ENCODE results near the gene ENO2.
A peak's percentile ranks its signal among the peaks of the same experiment; 100 is the strongest.

ENO2 gene

DNA sequence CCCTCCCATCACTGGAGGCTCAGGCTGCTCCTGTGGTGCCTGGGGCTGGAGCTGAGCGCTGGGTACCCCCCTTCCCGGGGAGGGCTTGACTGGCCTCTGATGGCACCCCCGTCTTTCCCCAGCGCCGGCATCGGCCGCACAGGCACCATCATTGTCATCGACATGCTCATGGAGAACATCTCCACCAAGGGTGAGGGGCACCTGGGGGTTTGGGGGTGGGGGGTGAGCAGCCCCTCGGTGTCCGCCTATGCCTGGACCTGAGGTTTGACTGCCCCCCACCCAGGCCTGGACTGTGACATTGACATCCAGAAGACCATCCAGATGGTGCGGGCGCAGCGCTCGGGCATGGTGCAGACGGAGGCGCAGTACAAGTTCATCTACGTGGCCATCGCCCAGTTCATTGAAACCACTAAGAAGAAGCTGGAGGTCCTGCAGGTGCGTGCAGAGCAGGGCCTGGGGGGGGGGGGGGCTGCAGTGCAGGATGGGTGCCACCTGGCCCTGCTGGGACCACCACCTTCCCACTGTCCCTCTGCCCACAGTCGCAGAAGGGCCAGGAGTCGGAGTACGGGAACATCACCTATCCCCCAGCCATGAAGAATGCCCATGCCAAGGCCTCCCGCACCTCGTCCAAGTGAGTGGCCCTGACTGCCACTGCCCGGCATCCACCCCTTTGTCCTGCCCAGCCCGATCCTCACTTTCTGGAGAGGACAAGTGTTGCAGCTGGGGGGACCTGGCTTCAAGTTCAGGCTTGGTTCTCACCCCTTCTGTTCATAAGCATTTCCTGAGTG is 45.6 kb downstream of the ENO2 start:
- no peak for DNase-seq (ENCODE audit: low read depth)
- H3K4me3 ChIP-seq (ENCODE audit: low read length) = no peak overlapping the region
- TF ChIP-seq, protein P1, sequence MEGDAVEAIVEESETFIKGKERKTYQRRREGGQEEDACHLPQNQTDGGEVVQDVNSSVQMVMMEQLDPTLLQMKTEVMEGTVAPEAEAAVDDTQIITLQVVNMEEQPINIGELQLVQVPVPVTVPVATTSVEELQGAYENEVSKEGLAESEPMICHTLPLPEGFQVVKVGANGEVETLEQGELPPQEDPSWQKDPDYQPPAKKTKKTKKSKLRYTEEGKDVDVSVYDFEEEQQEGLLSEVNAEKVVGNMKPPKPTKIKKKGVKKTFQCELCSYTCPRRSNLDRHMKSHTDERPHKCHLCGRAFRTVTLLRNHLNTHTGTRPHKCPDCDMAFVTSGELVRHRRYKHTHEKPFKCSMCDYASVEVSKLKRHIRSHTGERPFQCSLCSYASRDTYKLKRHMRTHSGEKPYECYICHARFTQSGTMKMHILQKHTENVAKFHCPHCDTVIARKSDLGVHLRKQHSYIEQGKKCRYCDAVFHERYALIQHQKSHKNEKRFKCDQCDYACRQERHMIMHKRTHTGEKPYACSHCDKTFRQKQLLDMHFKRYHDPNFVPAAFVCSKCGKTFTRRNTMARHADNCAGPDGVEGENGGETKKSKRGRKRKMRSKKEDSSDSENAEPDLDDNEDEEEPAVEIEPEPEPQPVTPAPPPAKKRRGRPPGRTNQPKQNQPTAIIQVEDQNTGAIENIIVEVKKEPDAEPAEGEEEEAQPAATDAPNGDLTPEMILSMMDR (conservative IDR thresholded peaks at IDR 0.05; ENCODE audit: low read length) = no peak

DNA sequence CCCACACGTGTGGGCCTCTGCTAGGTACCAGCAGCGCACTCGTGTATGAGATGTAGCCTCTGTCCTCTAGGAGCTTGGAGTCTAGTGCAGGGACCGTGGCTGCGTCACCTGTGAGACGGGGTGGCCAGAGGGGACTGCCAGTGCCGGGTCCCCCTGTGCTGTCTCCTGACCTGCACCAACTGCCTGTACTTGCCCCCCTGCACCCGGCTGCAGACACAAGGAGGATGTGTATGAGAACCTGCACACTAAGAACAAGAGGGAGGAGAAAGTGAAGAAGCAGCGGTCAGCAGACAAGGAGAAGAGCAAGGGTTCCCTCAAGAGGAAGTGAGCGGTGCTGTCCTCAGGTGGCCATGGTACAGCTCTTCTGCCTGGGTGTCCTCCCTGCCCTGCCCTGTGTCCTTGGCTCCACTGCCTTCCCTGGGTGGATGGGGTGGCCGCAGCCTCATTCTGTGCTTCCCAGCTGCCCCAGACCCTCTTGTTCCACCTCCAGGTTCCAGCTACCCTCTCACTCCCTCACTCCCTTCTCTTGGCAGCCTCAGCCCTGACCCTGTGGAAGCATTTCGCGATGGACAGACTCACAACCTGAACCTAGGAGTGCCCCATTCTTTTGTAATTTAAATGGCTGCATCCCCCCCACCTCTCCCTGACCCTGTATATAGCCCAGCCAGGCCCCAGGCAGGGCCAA is 46.4 kb downstream of the ENO2 start:
- DNase-seq (ENCODE audit: low read depth) = peak; percentile 32
- no peak overlapping the region for H3K4me3 ChIP-seq (ENCODE audit: low read length)
- TF ChIP-seq, protein P1 (conservative IDR thresholded peaks at IDR 0.05; ENCODE audit: low read length) = peak; percentile 34

DNA sequence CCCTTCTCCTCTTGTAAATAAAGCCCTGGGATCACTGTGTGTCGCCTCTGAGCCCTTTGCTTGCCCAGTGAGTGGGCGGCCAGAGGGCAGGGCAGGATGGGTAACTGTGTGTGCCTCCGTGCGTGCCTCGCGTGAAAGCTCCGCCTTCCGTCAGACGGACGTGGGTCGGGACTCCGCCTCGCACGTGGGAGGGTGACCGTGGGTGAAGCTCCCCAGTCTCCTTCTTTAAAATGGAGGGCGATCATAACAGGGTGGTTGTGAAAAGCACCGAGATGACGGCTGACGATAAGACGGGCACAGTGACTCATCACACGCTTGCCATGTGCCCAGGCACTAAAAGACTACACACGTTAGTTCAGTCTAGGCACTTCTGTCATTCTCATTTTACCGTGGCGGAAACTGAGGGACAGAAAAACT is 46.9 kb downstream of the ENO2 start:
- TF ChIP-seq, protein P1 (conservative IDR thresholded peaks at IDR 0.05; ENCODE audit: low read length) = no peak
- DNase-seq (ENCODE audit: low read depth) = peak; percentile 66
- peak overlapping the region; percentile 33 for H3K4me3 ChIP-seq (ENCODE audit: low read length)

DNA sequence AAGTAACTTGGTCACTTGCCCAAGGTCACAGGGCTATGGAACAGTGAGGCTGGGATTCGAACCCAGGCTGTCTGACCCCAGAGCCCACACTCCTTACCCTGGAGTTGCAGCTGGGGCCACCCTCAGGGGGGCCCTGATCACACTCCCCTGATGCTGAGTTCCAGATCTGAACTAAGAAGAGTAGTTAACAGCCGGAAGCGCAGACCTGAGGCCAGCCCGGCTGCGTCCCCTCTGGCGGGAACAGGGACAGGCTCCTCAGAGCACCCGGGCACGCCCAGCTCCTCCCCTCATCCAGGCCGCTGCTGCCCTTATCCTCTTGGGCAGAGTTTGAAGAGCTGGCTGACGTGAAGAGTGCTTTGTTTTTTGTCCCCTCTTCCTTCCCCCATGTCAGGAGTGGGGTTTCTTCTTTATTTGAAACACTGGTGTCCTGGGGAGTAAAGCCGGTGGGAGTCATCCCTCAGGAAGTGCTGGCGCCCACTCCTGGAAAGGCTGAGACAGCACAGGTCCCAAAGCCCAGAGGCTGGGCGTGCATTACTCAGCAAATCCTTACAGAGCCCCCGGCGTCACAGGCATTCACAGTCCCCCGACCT is 47.4 kb downstream of the ENO2 start:
- H3K4me3 ChIP-seq (ENCODE audit: low read length) = peak overlapping the region; percentile 33
- TF ChIP-seq, protein P1 (conservative IDR thresholded peaks at IDR 0.05; ENCODE audit: low read length) = peak; percentile 61
- peak; percentile 72 for DNase-seq (ENCODE audit: low read depth)

DNA sequence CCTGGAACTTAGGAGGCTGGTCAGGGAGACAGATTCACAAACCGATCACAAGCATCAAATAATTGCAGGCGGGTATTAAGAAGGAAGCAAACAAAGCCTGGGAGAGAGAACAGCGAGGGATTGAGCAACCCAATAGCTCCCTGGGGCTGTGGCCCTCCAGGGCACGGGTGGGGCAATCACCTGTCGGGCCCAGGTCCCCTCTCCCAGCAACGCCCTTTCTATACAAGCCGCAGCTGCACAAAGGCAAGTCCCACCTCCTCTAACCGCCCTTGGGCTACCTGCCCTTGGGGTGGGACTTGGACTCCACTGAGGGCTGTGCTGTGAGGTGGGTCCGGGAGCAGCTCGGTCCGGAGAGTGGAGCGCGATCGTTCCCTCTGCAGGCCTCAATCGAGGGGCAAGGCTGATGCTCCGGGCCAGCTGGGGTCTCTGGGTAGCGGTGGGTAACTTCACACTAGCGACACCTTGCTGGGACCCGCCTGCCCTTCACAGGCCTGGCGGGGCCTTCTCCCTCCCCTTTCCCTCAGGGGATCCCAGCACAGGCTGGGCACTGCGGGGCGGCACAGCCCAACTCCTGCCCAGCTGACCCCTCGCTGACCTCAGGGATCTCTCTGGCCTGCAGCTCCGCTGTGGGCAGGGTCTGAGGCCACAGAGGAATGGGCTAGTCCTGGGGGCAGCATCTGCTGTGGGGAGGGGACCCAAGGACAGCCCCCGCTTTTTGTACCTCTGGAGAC is 48.1 kb downstream of the ENO2 start:
- no peak overlapping the region for H3K4me3 ChIP-seq (ENCODE audit: low read length)
- TF ChIP-seq, protein P1 (conservative IDR thresholded peaks at IDR 0.05; ENCODE audit: low read length) = no peak
- DNase-seq (ENCODE audit: low read depth) = no peak

DNA sequence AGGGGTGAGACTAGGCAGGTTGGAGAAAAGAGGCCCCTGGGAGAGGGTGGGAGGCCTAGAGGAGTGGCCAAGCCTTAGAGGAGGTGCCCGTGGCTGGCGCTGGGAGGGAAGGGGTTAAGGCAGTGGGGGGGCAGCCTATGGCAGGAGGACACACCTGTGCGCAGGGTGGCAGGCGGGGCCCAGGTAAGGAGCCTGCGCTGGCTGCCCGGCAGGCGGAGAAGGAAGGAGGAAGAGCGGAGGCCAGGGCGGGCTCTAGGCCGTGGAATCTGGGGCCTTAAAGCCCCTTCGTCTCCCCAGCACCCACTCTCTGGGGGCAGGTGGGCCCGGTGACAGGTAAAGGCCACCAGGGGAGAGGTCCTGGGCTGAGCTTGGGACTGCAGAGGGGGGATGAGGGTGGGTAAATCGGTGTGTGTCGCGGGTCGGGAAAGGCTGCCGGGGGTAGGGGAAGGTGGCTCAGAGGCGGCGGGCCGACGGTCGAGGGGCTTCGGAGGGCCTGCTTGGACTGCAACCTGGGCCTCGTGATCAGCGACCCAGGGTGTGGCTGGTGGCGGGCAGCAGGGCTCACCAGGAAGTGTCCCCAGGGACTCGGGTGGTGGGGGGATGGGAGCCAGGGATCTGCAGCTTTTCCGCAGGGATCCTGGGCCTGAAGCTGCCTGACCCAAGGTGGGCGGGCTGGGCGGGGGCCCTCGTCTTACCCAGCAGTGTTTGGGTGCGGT is 48.8 kb downstream of the ENO2 start:
- DNase-seq (ENCODE audit: low read depth) = no peak
- no peak overlapping the region for H3K4me3 ChIP-seq (ENCODE audit: low read length)
- TF ChIP-seq, protein P1 (conservative IDR thresholded peaks at IDR 0.05; ENCODE audit: low read length) = no peak

Measured in AG10803 (cell line).